GM19328 (cell line): ENCODE measurements around the gene ATF6B.

Source experiments
- ATAC-seq: cut with Tn5 transposase; IDR thresholded peaks from one replicate; pipeline ENCODE4 v1.9.1; 2021; ENCODE audit warnings: mild to moderate bottlenecking, moderate library complexity; ENCODE audit not compliant: unreplicated experiment

Gene ATF6B

DNA sequence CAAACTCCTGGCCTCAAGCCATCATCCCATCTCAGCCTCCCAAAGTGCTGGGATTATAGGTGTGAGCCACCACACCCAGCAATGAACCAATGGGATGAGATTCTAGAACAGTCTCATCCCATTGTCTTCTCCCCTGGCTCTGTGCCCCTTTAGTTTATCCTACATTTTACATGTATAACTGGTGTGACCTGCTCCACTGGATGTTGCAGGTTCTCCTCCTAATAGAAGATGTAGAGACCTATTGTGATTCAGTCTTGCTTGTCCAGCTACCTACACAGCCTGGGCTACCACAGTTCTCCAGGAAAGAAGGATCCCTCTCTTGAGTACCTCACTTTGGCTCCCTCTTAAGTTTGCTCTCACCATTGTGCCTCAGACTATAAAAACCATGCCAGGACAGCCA lies 4.1 kb upstream of the ATF6B start:
- ATAC-seq, result no peak

DNA sequence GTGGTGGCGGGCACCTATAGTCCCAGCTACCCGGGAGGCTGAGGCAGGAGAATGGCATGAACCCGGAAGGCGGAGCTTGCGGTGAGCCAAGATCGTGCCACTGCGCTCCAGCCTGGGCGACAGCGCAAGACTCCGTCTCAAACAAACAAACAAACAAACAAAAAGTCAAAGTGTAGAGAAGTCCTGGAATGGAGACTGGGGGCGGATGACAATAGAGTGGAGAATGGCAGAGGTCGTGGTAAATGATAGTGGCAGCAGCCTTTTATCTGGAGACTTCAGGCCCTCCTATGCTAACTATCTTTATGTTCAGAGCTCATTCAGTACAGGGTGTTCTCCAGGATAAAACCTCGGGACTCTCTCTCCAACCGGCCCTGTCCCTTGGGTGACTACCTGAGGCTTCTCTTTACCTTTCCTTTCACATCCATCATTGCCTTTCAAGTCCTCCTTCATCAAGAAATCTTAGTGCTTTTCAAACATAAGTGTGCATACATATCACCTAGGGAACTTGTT lies 3.4 kb upstream of the ATF6B start:
- ATAC-seq, result no peak

DNA sequence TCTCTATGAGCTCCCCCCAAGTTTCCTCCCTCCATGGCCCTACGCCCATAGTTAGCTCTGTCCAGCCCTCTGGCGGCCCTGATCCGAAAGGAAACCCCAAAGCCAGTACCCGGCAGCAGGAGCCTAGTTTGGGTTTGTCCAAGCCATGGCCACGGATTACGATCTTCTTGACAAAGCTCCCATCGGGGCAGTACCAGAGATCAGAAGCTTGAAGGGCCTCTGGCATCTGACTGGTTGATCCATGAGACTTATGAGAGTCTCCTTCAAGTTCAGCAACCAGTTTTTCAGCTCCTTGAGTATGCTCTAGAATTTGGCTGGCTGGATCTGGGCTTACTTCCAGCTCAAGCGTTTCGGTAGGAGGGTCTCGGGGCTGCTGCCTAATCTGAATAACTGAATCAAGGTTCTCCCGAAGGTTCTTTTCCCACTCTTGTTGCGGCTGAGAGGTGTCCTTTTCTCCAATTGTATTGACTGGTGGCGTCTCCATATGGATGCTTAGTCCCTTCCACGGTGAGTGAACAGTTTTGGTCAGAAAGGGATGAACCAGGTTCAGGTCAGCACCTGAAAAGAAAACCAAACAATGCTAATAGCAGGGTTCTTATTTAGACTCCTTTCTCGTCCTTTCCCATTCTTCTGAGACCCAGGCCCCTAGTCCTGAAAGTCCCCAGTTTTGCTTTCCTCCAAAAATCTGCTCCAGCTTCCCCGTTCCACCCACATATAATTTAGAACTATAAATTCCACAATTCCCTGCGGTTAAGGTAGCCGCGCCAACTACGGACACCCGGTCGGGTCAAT lies 1.4 kb upstream of the ATF6B start:
- no peak for ATAC-seq

DNA sequence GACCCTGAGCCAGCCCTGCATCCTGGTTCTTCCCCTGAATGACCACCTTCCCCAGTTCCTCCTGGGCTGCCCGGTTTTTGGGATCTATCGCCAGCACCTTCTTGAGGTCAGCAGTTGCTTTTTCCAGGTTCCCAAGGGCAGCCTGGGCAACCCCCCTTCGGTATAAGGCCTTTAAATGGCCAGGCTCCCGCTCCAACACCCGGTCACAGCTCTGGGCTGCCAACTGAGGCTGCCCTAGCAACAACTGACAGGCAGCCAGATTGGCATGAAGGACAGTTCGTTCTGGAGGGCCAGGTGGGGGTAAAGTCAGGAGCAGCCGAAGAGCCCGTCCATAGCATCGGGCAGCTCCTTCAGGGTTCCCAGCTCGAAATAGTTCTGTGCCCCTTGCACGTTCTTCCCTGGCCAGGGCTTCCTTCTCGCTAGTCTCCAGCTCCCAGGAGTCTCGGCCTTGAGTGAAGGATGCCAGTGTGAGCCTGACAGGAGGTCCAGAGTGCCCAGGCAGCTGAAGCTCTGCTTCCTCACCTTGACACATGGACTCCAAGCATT lies 778 bp upstream of the ATF6B start:
- no peak for ATAC-seq

DNA sequence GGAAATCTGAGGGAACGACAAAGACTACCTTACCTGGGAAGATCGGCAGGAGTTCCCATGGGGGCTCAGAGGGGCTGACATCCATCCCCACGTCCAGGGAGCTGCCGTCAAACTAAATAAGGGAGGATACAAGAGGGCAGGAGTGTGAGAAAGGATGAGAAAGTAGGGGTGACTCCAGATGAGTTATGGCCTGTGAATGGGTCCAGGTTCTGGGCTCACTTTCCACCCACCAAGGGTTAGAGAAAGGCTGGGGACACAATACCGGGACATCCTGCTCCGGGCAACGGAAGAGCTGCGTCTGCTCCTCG lies 683 bp downstream of the ATF6B start:
- no peak for ATAC-seq

DNA sequence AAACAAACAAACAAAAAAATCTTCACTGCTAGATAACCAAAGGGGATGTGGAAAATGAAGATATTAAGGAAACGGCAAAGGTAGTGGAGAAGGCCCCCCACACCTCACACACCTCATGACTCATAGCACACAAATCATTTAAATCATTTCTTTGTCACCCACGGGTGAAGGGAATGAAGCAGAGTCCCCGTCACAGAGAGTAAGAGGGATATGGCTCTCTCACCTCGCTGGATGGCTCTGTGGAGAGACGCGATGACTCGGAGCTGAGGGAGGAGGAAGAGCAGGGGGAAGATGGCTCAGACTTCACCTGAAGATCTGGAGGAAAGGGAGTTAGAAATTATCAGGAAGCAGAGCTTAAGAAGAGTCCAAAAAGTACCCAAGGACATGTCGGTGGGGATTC lies 1.2 kb downstream of the ATF6B start:
- ATAC-seq, result no peak

DNA sequence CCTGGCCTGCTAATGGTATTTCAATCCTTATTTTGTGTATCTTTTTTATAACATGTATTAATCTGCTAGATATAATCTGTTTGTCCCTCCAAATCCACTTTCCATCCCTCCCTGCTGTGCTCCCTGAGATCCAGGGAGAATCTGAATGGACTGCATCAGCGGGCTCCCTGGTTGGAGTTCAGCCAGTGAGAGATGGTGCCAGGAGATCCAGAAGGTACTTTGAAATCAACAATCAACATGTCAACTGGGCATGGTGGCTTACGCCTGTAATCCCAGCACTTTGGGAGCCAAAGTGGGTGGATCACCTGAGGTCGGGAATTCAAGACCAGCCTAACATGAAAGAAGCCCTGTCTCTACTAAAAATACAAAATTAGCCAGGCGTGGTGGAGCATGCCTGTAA lies 4.4 kb downstream of the ATF6B start:
- ATAC-seq, result no peak

DNA sequence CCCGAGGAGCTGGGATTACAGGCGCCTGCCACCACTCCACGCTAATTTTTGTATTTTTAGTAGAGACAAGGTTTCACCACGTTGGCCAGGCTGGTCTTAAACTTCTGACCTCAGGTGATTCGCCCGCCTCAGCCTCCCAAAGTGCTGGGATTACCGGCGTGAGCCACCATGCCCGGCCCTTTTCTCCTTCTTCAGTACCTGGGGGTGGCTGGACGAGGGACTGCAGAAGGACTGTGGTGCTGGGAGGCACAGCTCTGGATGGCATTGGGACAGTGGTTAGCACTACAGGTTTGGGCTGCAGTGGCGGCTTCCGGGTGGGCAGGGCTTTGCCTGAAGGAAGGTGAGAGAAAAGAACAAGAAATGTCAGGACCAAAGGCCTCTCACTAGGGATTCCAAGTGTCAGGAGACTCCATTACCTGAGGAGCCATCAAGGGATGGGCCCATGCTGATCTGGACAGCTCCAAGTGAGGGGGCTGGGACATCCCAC lies 7.4 kb downstream of the ATF6B start:
- no peak for ATAC-seq

DNA sequence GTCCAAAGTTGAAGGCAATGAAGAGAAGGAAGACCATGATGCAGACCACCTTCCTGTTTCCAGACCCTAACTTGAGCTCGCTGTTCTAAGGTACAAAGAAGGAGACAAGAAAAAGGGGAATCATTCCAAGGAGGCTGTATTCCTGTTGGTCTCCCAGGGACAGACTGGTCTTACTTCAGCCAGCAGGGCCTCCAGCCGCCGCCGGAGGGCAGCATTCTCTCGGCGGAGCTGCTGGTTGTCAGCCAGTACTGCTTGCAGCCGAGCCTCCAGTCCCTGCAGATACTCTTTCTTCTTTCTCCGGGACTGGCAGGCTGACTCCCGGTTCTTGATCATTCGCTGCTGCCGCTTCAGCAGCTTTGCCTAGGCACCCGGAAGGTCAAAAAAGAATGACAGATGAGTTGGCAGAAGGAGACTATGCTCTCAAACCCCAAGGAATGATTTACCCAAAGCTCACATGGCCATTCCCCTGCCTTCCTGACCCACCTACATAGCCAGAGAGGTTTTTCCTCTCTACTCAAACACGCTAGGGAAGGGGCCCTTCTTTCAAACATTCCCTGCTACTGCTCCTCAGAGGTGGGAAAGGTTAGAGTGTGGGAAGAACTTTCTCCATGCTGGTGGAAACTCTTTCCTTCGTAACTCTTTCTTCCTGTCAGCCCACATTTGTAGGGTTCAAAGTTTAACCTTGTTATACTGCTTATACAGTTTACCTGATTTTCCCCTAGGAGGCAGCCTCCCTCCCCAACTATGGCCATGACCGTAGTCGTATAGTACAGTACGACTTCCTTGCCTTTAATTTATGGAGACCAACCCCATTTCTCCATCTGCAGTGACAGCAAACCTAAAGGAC lies 9.0 kb downstream of the ATF6B start:
- ATAC-seq, result no peak

DNA sequence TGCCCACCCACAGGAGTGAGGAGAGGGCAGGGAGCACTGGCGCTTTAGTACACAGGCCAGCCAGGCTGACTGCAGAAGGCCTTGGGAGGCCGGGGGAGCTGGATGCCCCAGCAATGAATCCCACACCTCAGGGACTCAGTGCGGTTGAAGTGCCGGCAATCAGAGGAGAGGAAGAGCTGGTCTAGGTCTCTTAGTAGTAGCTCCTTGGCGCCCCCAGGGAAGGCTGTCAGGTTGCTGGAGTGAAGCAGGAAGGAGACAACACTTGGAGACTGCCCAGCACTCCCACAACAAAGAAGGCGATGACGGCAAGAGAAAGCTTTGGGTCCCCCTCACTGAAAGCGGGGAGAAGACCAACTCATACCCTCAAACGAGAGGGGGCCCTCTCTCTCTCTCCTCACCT lies 10.6 kb downstream of the ATF6B start:
- no peak for ATAC-seq

DNA sequence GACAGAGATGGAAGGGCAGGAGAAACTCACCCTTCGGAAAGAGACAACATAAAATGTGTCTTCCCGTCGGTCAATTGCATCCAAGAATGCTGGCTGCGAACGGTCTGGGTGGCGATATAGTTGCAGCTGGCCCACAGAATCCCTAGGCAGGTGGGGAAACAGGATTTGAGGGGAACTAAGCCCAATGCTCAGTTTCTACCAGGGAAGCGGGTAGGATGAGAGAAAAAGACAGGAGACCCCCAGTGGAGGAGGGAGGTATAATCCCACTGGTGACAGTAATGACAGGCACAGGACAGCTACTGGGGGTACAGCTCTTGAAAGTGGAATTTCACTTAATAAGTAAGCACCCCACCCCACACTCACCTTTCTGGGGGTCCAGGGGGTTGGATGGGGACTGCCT lies 11.4 kb downstream of the ATF6B start:
- no peak for ATAC-seq

DNA sequence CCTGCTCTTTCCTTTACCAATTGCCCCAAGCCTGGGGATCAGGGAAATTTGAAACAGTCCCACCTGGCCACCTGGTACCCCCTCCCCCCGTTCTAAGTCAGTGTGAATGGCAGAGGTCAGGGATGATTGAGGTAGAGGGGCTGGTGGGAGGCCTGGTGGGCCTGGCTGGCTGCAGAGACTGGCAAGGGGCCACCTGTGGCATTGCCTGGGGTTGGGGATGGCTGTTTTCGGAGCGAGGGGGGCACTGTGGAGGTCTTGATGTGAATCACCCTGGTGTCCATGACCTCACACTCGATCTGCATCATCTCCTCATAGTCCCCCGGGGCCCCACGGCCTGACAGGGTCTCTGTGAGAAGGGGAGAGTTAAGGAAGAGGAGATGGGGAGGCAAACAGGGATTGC lies 12.4 kb downstream of the ATF6B start:
- ATAC-seq, result no peak

DNA sequence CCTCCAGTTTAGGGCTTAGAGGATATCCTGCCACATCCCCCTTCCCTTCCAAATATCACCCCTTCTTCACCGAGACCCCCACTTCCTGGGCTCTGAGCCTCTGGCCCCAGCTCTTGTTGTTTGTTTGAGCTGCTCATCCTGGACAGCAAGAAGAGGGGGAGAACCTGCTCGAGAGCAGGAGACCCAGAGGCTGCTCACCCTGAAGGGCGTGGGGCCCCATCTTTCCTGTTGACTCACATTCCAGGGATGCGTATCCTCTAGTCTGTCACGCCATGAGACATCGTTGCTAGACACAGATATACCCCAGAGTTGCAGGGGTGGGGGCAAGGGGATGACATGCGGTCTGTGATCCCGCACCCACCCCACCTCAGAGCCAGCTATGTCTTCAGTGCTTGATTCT lies 13.2 kb downstream of the ATF6B start:
- ATAC-seq, result no peak

DNA sequence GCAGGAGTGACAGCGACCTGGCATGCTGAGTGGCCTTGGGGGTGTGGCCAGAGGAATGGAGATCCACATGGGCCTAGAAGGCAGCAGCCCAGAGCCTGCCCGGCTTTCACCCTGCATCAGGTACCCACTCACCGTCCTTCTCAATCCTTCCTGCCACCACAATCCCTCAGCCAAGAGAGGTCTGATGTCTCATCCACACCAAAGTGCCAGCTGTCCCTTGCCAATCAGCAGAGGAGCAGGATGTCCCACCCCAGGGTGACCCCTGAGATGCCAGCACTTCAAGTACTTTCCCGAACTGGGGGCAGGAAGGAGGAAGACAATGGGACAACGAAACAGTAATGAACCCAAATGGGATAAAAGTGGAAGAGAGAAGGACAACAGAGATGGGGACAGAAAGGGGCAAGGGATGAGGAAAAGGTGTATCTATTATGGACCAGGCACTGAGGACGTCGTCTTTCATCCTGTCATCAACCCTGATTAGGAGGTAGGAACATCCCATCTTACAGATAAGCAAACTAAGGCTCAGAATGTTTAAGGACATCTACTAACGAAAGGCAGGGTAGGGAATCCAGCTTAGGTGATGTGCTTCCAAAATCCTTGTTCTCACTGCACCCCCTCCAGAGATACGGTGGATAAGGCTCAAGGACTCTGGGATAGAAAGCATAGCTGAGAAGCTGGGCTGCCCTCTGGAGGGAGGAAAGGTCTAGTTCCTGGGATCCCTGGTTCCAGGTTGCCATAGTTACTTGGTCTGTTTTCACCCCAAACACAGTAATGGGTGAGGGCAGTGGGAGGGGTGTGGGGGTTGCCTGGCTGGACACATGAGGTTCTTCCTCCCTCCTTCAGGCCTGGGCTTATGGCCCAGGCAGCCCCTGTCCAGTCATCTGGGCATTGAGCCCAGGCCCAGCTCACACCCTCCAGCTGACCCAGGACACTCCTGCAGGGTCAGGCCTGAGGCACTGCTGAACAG lies 14.4 kb downstream of the ATF6B start:
- ATAC-seq, result no peak

DNA sequence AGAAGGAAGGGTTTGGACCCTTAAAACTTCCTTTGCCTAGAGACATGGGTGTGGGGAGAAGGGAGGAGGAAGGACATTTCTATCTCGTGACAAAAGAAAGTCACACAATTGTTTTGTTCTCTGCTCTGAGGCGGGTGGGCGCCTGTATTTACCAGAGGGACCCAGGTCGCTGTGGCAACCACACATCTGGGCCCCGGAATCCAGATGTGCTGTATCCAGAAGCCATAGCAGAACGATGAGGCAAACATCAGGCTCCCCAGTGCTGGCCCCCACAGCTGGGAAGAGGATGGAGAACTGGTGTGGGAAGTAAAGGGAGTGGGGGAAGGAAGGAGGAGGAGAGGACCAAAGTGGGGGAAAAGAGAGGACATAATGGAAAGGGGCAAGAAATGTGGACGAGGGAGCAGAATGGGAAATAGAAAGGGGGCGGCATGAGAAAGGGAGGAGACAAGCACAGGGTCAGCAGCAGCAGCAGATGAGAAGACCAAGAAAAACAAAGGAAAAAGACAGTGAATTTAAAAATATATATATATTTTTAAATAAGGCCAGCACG lies 15.5 kb downstream of the ATF6B start:
- ATAC-seq, result no peak

DNA sequence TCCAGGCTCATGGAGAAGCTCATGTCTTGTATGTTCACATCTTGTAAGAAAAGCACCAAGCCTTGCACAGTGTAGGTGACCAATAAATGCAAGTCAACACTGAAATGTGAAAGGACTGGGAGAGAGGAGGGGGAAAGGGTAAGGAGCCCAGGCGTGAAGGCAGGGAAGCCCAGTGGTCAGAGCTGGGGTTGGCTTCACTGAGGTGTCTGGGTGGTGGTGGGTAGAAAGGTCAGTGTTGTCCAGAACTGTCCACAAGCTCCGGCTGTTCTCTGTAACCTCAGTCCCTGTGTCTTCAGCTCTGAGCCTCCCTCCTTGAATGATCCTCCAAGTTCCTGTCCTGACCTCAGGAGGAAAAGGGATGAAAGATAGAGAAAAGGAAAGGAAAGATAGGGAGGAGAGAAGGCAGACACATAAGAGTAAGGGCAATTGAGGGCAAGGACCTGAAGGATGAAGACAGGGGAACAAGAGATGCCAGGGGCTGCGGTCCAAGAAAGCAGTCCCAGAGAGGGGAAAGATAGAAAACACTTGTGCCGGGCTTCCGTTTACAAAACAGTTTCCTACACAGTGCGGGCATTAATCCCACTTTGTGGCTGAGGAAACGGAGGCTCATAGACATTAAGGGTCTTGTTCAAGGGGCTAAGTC lies 16.5 kb downstream of the ATF6B start:
- no peak for ATAC-seq

DNA sequence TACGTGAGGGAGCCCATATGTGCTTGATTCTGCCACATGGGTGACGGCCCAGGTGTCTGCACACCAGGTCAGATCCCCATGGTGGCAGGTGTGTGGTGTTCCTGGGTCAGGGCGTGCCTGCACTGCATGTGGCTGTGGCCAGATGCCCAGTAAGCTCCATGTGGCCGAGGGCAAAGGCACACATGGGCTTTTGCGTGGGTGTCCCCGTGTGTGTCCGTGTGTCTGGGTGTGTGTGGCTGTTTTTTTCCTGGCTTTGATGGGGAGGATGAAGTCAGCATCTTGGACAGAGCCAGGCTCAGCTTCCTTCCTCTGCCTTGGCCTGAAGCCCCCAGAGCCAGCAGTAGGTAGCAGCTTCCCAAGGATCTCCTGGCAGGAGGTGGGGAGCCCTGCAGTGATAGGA lies 17.4 kb downstream of the ATF6B start:
- ATAC-seq, result no peak

DNA sequence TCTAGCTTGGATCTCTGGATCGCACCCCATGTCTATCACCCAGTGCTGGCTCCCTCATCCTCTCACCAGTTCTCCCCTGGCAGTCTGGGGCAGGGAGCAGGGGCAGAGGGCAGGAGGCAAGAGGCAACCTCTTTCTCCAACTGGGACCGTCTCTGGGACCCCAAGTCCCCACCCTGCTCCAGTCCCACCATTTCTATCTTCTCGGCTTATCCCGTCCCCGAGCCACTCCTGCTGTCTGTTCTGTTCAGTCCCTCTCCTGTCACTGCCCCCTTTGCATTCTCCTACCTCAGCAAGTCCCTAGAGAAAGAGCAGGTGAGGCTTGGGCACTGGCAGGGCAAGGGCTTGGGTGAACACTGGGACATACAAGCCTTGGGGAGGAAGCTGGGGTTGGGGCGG lies 18.3 kb downstream of the ATF6B start:
- no peak for ATAC-seq

DNA sequence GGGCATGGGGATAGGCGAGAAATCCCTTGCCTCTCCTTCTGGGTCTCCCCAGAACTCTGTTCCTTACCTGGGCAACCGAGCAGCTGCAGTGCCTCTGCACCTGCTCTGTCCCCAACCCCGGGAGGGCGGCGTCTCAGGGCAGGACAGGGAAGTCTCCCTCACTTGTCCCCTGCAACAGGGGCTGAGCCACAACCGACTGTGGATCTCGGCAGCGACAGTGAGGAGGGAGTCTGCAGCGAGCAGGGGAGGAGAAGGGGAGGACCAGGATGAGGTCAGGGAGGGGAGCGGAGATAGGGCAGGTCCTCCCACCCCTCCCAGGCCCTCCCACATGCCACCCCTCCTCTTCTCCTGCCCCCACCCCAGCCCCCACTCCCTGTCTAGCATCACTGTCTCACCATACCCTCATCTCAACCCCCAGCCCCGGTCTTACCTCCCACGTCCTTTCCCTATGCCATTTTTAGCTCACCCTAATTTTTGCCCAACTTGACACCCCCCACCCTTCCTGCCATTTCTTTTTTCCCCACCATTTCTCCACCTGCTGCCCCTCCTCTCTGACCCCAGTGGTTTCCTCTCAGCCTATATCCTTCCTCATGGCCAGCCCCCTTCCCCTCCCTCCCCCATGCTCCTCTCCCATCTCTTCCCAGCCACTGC lies 18.8 kb downstream of the ATF6B start, which contains the start of gene TNXB:
TSS of gene TNXB (minus strand) at position 225 of the 651 bp plus-strand sequence. CDS start 11,140 bp downstream, outside the sequence.
- ATAC-seq, result no peak
